Measurements from ENCODE around the gene GPR179.

The GPR179 gene

GRCh38 chr17:38334480-38335364 lies 9.0 kb downstream of the GPR179 start:
- H3K4me3 ChIP-seq (ENCODE audit: low read depth, low read length), result no peak overlapping the region
- TF ChIP-seq CTCF (IDR thresholded peaks at IDR 0.05; ENCODE audit: insufficient read depth, low read depth, low read length, missing control alignments), result no peak
- DNase-seq (ENCODE audit: low read depth), result no peak

GRCh38 chr17:38333635-38334295 lies 10.0 kb downstream of the GPR179 start:
- peak; percentile 76 for TF ChIP-seq CTCF (IDR thresholded peaks at IDR 0.05; ENCODE audit: insufficient read depth, low read depth, low read length, missing control alignments)
- DNase-seq (ENCODE audit: low read depth), result peak; percentile 34
- H3K4me3 ChIP-seq (ENCODE audit: low read depth, low read length), result no peak overlapping the region

GRCh38 chr17:38332735-38333134 lies 11.0 kb downstream of the GPR179 start:
- DNase-seq (ENCODE audit: low read depth), result no peak
- no peak overlapping the region for H3K4me3 ChIP-seq (ENCODE audit: low read depth, low read length)
- TF ChIP-seq CTCF (IDR thresholded peaks at IDR 0.05; ENCODE audit: insufficient read depth, low read depth, low read length, missing control alignments), result no peak

- no peak for TF ChIP-seq CTCF (IDR thresholded peaks at IDR 0.05; ENCODE audit: insufficient read depth, low read depth, low read length, missing control alignments)
- no peak for DNase-seq (ENCODE audit: low read depth)
- no peak overlapping the region for H3K4me3 ChIP-seq (ENCODE audit: low read depth, low read length)
Measured at GRCh38 chr17:38330941-38331411, 12.8 kb downstream of the GPR179 start.

GRCh38 chr17:38329808-38330730 lies 13.7 kb downstream of the GPR179 start:
- no peak for TF ChIP-seq CTCF (IDR thresholded peaks at IDR 0.05; ENCODE audit: insufficient read depth, low read depth, low read length, missing control alignments)
- H3K4me3 ChIP-seq (ENCODE audit: low read depth, low read length), result no peak overlapping the region
- DNase-seq (ENCODE audit: low read depth), result no peak

GRCh38 chr17:38329284-38329683 lies 14.5 kb downstream of the GPR179 start:
- TF ChIP-seq CTCF (IDR thresholded peaks at IDR 0.05; ENCODE audit: insufficient read depth, low read depth, low read length, missing control alignments), result no peak
- no peak overlapping the region for H3K4me3 ChIP-seq (ENCODE audit: low read depth, low read length)
- no peak for DNase-seq (ENCODE audit: low read depth)
